Ishikawa (cell line): ENCODE results near the gene MED12L.

Source experiments
- CEBPB ChIP-seq: IDR thresholded peaks from 2 replicates; pipeline ENCODE4 v1.6.1; 2012
- EGR1 ChIP-seq: IDR thresholded peaks from 2 replicates; pipeline ENCODE4 v1.6.1; 2012
- EP300 ChIP-seq: IDR thresholded peaks from 2 replicates; pipeline ENCODE4 v1.6.1; 2012; ENCODE audit warnings: borderline replicate concordance
- FOXM1 ChIP-seq: IDR thresholded peaks from 2 replicates; pipeline ENCODE4 v1.6.1; 2012; ENCODE audit warnings: low read depth, borderline replicate concordance
- NFIC ChIP-seq: IDR thresholded peaks from 2 replicates; pipeline ENCODE4 v1.6.1; 2012
- RAD21 ChIP-seq: IDR thresholded peaks from 2 replicates; pipeline ENCODE4 v1.6.1; 2012; ENCODE audit warnings: low read depth
- TAF1 ChIP-seq: IDR thresholded peaks from 2 replicates; pipeline ENCODE4 v1.6.1; 2012; ENCODE audit warnings: low read depth, mild to moderate bottlenecking
- TEAD4 ChIP-seq: IDR thresholded peaks from 2 replicates; pipeline ENCODE4 v1.6.1; 2012
- YY1 ChIP-seq: IDR thresholded peaks from 2 replicates; pipeline ENCODE4 v1.6.1; 2012; ENCODE audit warnings: low read depth
- TF ChIP-seq, protein P1 (sequence below): IDR thresholded peaks from 2 replicates; pipeline ENCODE4 v1.6.1; 2012; ENCODE audit warnings: low read depth, mild to moderate bottlenecking
- TF ChIP-seq, protein P2 (sequence below): IDR thresholded peaks from 2 replicates; pipeline ENCODE4 v1.6.1; 2012
- TF ChIP-seq, protein P3 (sequence below): IDR thresholded peaks from 2 replicates; pipeline ENCODE4 v1.6.1; 2012

DNA sequence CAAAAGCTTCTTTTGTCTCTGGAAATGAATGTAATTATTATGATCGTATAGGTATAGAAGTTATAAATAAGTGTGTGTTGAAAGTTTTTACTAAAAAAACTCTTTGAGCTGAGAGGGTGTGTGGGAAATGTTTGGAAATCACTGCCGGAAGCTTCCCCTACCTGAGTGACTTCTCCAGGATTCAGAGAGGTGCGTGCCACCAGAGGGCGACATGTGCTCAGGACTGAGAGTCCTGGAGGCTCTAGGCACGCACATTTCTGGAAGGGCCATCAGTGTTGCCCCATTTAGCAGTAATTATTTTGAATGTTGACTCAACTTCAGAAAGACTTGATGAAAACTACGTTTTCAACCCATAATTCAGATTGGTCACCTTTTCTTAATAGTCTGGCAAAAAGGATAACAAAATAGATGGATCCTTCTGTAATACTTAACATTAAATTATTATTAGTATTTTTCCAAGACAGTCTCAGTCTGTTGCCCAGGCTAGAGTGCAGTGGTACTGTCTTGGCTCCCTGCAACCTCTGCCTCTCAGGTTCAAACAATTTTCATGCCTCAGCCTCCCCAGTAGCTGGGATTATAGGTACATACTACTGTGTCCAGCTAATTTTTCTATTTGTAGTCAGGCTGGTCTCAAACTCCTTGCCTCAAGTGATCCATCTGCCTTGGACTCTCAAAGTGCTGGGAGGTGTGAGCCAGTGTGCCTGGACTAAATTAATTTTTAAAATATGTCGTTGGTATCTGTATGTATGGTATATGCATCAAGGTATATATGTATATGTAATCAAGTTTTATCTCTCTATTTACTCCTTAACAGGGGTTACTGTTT, 83.0 kb downstream of the MED12L start:
- TF ChIP-seq RAD21 (peak; percentile 81), TAF1 (no peak), EGR1 (no peak), EP300 (no peak), FOXM1 (no peak), YY1 (no peak), TEAD4 (no peak), NFIC (no peak), CEBPB (no peak)
- TF ChIP-seq, protein P1, sequence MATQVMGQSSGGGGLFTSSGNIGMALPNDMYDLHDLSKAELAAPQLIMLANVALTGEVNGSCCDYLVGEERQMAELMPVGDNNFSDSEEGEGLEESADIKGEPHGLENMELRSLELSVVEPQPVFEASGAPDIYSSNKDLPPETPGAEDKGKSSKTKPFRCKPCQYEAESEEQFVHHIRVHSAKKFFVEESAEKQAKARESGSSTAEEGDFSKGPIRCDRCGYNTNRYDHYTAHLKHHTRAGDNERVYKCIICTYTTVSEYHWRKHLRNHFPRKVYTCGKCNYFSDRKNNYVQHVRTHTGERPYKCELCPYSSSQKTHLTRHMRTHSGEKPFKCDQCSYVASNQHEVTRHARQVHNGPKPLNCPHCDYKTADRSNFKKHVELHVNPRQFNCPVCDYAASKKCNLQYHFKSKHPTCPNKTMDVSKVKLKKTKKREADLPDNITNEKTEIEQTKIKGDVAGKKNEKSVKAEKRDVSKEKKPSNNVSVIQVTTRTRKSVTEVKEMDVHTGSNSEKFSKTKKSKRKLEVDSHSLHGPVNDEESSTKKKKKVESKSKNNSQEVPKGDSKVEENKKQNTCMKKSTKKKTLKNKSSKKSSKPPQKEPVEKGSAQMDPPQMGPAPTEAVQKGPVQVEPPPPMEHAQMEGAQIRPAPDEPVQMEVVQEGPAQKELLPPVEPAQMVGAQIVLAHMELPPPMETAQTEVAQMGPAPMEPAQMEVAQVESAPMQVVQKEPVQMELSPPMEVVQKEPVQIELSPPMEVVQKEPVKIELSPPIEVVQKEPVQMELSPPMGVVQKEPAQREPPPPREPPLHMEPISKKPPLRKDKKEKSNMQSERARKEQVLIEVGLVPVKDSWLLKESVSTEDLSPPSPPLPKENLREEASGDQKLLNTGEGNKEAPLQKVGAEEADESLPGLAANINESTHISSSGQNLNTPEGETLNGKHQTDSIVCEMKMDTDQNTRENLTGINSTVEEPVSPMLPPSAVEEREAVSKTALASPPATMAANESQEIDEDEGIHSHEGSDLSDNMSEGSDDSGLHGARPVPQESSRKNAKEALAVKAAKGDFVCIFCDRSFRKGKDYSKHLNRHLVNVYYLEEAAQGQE: no peak
- TF ChIP-seq, protein P2, sequence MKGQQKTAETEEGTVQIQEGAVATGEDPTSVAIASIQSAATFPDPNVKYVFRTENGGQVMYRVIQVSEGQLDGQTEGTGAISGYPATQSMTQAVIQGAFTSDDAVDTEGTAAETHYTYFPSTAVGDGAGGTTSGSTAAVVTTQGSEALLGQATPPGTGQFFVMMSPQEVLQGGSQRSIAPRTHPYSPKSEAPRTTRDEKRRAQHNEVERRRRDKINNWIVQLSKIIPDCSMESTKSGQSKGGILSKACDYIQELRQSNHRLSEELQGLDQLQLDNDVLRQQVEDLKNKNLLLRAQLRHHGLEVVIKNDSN: no peak
- TF ChIP-seq, protein P3, sequence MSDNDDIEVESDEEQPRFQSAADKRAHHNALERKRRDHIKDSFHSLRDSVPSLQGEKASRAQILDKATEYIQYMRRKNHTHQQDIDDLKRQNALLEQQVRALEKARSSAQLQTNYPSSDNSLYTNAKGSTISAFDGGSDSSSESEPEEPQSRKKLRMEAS: no peak
